Mesothelial cell of epicardium (in vitro differentiated cells): ENCODE data around the gene STMN3. TPM values are rescaled to one million over a fixed set of nuclear protein-coding genes. Genes with fewer than 3 reads are reported as not detected.
"Not testable (repeated sequence)": the region's sequence is repeated elsewhere in the genome, so short reads cannot be mapped to it uniquely, and the experiment has no call there.

ENCODE experiments used
- DNase-seq, 2 experiments: peaks; one replicate each; pipeline ENCODE4 v3.0.0; 2021; ENCODE audit warnings: low spot score in 2 of 2; ENCODE audit not compliant: unreplicated experiment in 2 of 2
- H3K27ac Mint-ChIP-seq: 2 replicates; pipeline ENCODE4 v1.8.0; 2021; ENCODE audit warnings: mixed read lengths
- H3K27me3 Mint-ChIP-seq: 2 replicates; pipeline ENCODE4 v1.8.0; 2021; ENCODE audit warnings: low read depth, mixed read lengths
- H3K36me3 Mint-ChIP-seq: 2 replicates; pipeline ENCODE4 v1.8.0; 2021; ENCODE audit warnings: mixed read lengths
- H3K4me1 Mint-ChIP-seq: 2 replicates; pipeline ENCODE4 v1.8.0; 2021; ENCODE audit warnings: mixed read lengths
- H3K4me3 Mint-ChIP-seq: 2 replicates; pipeline ENCODE4 v1.8.0; 2021; ENCODE audit warnings: mild to moderate bottlenecking, moderate library complexity, mixed read lengths
- H3K9me3 Mint-ChIP-seq: 2 replicates; pipeline ENCODE4 v1.8.0; 2021; ENCODE audit warnings: mixed read lengths
- total RNA-seq: library from RNA; stranded (reverse); gene quantifications from 3 replicates; pipeline ENCODE4 v1.2.1, GENCODE V29; 2021
- TF ChIP-seq, protein P1 (sequence below): fragments of 200-600 bp; sonication (generic); IDR thresholded peaks from one replicate; pipeline ENCODE4 v1.5.0; 2021; ENCODE audit warnings: antibody characterized with exemption; ENCODE audit not compliant: unreplicated experiment

STMN3 gene
- total RNA-seq, 1 donor from 2014 or later: 34.1 TPM

DNA sequence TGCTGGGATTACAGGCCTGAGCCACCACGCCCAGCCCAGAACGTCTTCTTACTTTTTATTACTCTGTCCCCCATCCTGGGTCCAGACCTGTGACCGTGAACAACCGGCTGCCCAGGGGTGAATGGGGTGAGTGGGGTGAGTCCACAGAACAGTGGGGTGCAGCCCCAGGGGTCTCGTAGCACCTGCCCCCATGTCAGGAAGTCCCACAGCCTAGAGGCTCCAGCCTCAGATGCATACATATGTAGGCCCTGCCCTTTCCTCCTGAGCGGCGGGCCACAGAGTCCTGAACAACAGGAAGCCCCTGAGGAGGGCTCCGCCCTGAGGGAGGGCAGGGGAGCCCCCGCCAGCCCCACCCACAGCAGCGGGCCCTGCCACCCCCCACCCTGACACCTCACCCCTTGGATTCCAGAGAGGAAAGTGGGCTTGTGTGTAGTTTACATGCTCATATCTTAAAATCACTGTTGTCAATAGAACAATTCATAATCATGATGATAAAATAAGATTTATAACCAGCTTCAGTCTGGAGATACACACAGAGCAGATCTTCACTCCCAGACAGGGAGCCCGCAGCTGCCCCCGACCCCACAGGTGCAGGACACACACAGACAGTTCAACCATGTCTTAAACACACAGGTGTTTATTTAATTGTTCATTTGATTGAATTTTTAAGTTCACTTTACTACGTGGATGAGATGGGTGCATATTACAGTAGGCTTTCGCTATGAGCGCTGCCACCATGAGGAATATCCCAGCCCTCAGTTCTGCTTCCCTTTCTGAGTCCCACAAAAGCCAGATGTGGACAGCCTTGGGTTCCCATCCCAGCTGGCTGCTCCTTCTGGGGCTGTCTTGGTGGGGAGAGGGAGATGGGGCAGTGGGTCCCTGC, 13.9 kb downstream of the STMN3 start:
- no peak overlapping the region for H3K4me3 Mint-ChIP-seq
- no peaks in the 10 kb centered on the region for H3K36me3 Mint-ChIP-seq
- DNase-seq: no peak
- TF ChIP-seq, protein P1, sequence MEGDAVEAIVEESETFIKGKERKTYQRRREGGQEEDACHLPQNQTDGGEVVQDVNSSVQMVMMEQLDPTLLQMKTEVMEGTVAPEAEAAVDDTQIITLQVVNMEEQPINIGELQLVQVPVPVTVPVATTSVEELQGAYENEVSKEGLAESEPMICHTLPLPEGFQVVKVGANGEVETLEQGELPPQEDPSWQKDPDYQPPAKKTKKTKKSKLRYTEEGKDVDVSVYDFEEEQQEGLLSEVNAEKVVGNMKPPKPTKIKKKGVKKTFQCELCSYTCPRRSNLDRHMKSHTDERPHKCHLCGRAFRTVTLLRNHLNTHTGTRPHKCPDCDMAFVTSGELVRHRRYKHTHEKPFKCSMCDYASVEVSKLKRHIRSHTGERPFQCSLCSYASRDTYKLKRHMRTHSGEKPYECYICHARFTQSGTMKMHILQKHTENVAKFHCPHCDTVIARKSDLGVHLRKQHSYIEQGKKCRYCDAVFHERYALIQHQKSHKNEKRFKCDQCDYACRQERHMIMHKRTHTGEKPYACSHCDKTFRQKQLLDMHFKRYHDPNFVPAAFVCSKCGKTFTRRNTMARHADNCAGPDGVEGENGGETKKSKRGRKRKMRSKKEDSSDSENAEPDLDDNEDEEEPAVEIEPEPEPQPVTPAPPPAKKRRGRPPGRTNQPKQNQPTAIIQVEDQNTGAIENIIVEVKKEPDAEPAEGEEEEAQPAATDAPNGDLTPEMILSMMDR: no peak
- no peaks in the 10 kb centered on the region for H3K9me3 Mint-ChIP-seq
- H3K4me1 Mint-ChIP-seq: peaks cover 3% of the 10 kb centered on the region
- no peak overlapping the region for H3K27ac Mint-ChIP-seq
- no peaks in the 10 kb centered on the region for H3K27me3 Mint-ChIP-seq

DNA sequence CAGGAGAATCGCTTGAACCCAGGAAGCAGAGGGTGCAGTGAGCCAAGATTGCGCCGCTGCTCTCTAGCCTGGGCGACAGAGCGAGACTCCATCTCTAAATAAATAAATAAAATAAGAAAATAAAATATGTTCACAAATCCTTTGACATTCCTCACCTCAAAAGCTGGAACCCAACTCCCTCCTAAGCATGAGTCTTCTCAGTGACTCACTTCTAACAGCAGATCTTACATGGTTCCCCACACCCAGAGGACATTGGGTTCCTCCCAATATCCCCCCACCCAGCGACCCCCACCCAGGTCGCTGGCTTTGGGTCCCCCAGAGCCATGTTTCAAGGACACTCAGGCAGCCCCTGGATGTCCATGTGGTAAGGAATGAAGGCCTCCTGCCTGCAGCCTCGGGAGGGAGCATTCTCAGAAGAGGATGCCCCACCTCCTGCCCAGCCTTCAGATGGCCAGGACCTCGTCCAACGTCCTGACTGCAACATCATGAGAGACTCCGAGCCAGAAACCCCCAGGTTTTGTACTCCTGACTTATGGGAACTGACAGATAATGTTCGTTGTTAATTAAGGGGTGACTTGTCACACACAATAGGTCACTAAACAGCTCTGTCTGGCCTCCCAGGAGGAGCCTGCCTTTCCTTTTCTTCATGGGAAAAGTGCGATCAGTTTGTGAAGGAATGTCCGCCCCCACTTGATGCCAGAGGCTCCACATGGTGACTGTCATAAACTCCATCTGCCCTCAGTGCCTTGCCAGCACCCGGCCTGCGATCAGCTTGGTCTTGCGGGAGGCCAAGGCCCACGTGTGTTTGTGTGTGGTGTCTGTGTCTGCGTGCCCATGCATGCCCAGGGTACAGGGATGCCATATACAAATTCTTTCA, 16.2 kb downstream of the STMN3 start:
- H3K4me1 Mint-ChIP-seq: peaks cover 5% of the 10 kb centered on the region
- H3K27ac Mint-ChIP-seq: no peak overlapping the region
- TF ChIP-seq, protein P1: no peak
- H3K36me3 Mint-ChIP-seq: no peaks in the 10 kb centered on the region
- H3K27me3 Mint-ChIP-seq: no peaks in the 10 kb centered on the region
- no peaks in the 10 kb centered on the region for H3K9me3 Mint-ChIP-seq
- H3K4me3 Mint-ChIP-seq: no peak overlapping the region
- no peak for DNase-seq

DNA sequence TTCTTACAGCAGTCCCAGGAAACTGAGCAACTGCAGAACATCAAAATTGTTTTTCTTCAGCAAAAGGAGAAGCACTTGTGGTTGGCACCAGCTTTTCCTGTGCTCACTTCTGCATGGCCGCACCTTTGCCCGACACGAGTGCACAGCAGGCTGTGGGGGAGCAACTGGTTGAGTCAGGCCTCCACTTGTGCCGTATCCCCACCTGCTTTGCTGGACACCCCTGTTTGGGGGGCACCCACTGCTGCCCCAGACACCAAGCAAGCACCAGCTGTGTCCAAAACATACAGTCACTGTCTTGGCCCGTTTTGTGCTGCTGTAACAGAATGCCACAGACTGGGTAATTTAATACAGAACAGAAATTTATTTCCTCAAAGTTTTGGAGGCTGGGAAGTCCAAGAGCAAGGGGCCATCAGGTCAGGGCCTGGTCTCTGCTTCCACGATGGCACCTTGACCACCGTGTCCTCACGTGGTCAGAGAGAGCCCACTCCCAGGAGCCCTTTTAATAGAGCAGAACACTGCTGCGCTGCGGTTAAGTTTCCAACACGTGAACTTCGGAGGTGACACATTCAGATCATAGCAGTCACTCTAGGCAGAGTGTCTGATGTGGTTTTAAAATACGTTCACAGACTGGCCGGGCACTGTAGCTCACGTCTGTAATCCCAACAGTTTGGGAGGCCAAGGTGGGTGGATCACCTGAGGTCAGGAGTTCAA, 17.6 kb downstream of the STMN3 start:
- H3K4me3 Mint-ChIP-seq: no peak overlapping the region
- no peak overlapping the region for H3K27ac Mint-ChIP-seq

DNA sequence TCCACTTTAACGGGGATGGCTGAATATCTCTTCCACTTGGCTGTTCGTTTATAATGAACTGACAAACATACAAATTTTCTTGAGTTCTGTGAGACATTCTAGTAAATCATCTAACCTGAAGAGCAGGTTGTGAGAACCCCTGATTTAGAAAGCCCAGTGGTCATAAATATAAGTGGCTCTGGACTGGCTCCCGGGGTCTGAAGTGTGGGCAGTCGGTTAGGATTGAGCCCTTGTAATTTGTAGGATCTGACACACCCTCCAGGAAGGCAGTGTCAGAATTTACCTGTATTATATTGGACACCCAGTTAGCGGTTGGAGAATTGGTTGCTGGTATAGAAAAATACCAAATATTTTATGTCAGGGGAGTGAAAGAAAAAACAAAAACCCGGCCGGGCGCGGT, 19.5 kb downstream of the STMN3 start:
- H3K27ac Mint-ChIP-seq: no peak overlapping the region
- H3K27me3 Mint-ChIP-seq: no peaks in the 10 kb centered on the region
- TF ChIP-seq, protein P1: no peak
- no peak overlapping the region for H3K4me3 Mint-ChIP-seq
- no peaks in the 10 kb centered on the region for H3K9me3 Mint-ChIP-seq
- peaks cover 7% of the 10 kb centered on the region for H3K4me1 Mint-ChIP-seq
- H3K36me3 Mint-ChIP-seq: no peaks in the 10 kb centered on the region
- no peak for DNase-seq

More for the DNA sequence above, 17.6 kb downstream of the STMN3 start:
- H3K9me3 Mint-ChIP-seq: no peaks in the 10 kb centered on the region
- no peak for DNase-seq
- H3K4me1 Mint-ChIP-seq: peaks cover 5% of the 10 kb centered on the region
- no peaks in the 10 kb centered on the region for H3K36me3 Mint-ChIP-seq
- TF ChIP-seq, protein P1: no peak
- no peaks in the 10 kb centered on the region for H3K27me3 Mint-ChIP-seq

DNA sequence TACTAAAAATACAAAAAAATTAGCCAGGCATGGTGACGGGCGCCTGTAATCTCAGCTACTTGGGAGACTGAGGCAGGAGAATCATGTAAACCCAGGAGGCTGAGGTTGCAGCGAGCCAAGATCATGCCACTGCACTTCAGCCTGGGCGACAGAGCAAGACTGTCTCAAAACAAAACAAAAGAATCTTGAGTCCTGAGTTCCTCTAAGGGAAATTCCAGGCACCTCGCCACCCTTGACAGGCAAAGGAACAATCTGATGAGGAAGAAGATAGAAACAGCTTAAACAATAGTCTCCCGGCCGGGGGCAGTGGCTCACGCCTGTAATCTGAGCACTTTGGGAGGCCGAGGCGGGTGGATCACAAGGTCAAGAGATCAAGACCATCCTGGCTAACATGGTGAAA, 21.8 kb downstream of the STMN3 start:
- DNase-seq, H3K4me3 Mint-ChIP-seq, H3K27me3 Mint-ChIP-seq, H3K9me3 Mint-ChIP-seq, H3K27ac Mint-ChIP-seq, H3K36me3 Mint-ChIP-seq: not testable (repeated sequence)
- H3K4me1 Mint-ChIP-seq: peaks cover 15% of the 10 kb centered on the region

DNA sequence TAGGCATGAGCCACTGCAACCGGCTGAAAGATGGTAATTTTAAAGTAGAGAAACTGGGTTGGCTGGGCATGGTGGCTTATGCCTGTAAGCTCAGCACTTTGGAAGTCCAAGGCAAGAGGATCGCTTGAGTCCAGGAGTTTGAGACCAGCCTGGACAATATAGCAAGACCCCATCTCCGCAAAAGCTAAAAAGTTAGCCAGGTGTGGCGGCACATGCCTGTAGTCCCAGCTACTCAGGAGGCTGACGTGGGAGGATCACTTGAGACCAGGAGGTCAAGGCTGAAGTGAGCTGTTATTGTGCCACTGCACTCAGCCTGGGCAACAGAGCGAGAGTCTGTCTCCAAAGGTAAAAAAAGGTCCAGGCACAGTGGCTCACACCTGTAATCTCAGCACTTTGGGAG, 22.3 kb downstream of the STMN3 start:
- H3K4me3 Mint-ChIP-seq, H3K36me3 Mint-ChIP-seq, H3K27me3 Mint-ChIP-seq, H3K27ac Mint-ChIP-seq, H3K9me3 Mint-ChIP-seq, DNase-seq: not testable (repeated sequence)
- peaks cover 15% of the 10 kb centered on the region for H3K4me1 Mint-ChIP-seq
